HG03103 (cell line): ENCODE results near the gene PSMB3.

Experiments used
- ATAC-seq: cut with Tn5 transposase; IDR thresholded peaks from one replicate; pipeline ENCODE4 v1.9.1; 2021; ENCODE audit warnings: low read depth; ENCODE audit not compliant: unreplicated experiment

Gene PSMB3

GRCh38 chr17:38752308-38753070, at the start of gene PSMB3:
PSMB3 (plus strand) TSS chr17:38752741; CDS start chr17:38752827, 86 bp downstream.
- ATAC-seq: peak; percentile 78

GRCh38 chr17:38702916-38703741, 49.4 kb upstream of the PSMB3 start:
- no peak for ATAC-seq

- no peak for ATAC-seq
Measured at GRCh38 chr17:38703742-38704605, 48.6 kb upstream of the PSMB3 start.

GRCh38 chr17:38704606-38705522, 47.7 kb upstream of the PSMB3 start, which contains the start of gene MLLT6:
MLLT6 (plus strand) TSS chr17:38705273; CDS start chr17:38705633, 360 bp downstream.
- no peak for ATAC-seq

- ATAC-seq: no peak
Measured at GRCh38 chr17:38705523-38705802, 47.1 kb upstream of the PSMB3 start.

- no peak for ATAC-seq
Measured at GRCh38 chr17:38705803-38706504, 46.6 kb upstream of the PSMB3 start.

- ATAC-seq: no peak
Measured at GRCh38 chr17:38706505-38707216, 45.9 kb upstream of the PSMB3 start.

GRCh38 chr17:38707678-38708351, 44.7 kb upstream of the PSMB3 start:
- no peak for ATAC-seq

GRCh38 chr17:38709104-38709820, 43.3 kb upstream of the PSMB3 start:
- no peak for ATAC-seq

GRCh38 chr17:38709864-38710603, 42.5 kb upstream of the PSMB3 start:
- ATAC-seq: no peak

GRCh38 chr17:38710604-38710962, 42.0 kb upstream of the PSMB3 start:
- ATAC-seq: no peak

- no peak for ATAC-seq
Measured at GRCh38 chr17:38710985-38711384, 41.6 kb upstream of the PSMB3 start.

GRCh38 chr17:38711792-38712571, 40.6 kb upstream of the PSMB3 start:
- ATAC-seq: no peak

GRCh38 chr17:38712593-38712992, 39.9 kb upstream of the PSMB3 start:
- ATAC-seq: no peak

GRCh38 chr17:38713456-38714075, 39.0 kb upstream of the PSMB3 start:
- ATAC-seq: no peak
